Activated naive CD8-positive, alpha-beta T cell (primary cell): Measurements from ENCODE around the gene INPP4B.

ENCODE experiments used
- H3K27ac Mint-ChIP-seq: one replicate; pipeline ENCODE4 v1.8.0; 2021; ENCODE audit warnings: mixed read lengths
- H3K27me3 Mint-ChIP-seq: one replicate; pipeline ENCODE4 v1.8.0; 2021; ENCODE audit warnings: mixed read lengths
- H3K36me3 Mint-ChIP-seq: one replicate; pipeline ENCODE4 v1.8.0; 2021; ENCODE audit warnings: mixed read lengths
- H3K4me1 Mint-ChIP-seq: one replicate; pipeline ENCODE4 v1.8.0; 2021; ENCODE audit warnings: low read depth, mixed read lengths
- H3K4me3 Mint-ChIP-seq: one replicate; pipeline ENCODE4 v1.8.0; 2021; ENCODE audit warnings: mild to moderate bottlenecking, mixed read lengths
- H3K9me3 Mint-ChIP-seq: one replicate; pipeline ENCODE4 v1.8.0; 2021; ENCODE audit warnings: low read depth, mixed read lengths

INPP4B gene

DNA sequence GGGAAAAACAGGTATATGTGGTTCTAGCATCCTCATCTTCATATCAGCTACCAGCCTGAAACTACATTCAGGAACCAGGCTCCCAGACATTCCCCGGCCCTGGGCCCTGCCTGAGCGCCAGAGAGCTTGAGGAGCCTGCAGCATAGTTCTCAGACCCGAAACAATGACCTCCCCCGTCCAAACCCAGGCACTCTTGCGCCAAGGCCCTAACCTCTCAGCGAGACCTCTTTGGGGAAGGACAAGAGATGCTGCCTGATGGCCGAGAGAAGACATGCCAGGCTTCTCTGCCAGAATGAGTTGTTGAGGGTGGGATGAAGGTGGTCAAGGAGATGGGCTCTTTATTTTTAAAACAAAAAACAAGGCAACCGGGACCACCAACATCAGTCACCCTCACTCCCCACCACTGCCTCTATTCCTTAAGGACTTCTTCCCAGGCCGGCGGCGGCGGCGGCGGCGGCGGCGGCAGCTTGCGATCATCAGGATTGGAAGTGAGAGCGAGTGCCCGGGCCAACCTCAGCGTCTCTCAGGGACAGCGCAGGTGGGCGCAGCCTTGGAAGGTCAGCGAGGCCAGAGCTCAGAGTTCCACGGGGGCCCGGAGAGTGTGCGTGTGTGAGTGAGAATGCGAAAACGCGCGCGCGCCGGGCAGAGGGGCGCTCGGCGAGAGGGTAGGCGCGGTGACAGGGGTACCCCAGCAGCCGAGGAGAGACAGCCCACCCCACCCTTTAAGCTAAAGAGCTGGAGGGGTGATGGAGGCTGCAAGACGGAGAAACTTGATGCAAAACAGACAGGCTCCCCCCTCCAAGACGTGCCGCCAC is 601 bp downstream of the INPP4B start:
- H3K27me3 Mint-ChIP-seq: peaks cover 12% of the 10 kb centered on the region
- H3K4me3 Mint-ChIP-seq: peak overlapping the region; percentile 89
- H3K27ac Mint-ChIP-seq: no peak overlapping the region
- H3K36me3 Mint-ChIP-seq: no peaks in the 10 kb centered on the region
- H3K4me1 Mint-ChIP-seq: peaks cover 9% of the 10 kb centered on the region
- H3K9me3 Mint-ChIP-seq: no peaks in the 10 kb centered on the region

DNA sequence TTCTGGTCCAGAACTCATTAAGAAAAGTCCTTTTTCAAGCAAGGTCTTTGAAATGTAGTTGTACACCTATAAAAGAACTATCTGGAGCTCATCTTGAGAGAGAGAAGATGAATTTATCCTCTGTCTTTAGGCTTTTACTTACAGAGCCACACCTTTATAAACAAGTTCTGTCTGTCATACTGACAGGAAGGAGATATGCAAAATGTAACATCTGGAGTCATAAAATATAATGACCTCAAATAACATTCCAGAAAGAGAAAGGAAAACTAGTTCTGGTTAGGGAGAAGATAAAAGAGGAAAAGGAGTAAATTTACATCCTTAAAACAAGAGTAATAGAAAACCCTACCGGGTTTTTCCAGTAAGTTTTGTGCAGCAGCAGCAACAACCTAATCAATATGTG is 1.3 kb downstream of the INPP4B start:
- H3K27me3 Mint-ChIP-seq: peaks cover 10% of the 10 kb centered on the region
- peaks cover 9% of the 10 kb centered on the region for H3K4me1 Mint-ChIP-seq
- H3K9me3 Mint-ChIP-seq: no peaks in the 10 kb centered on the region
- peak overlapping the region; percentile 89 for H3K4me3 Mint-ChIP-seq
- no peak overlapping the region for H3K27ac Mint-ChIP-seq
- no peaks in the 10 kb centered on the region for H3K36me3 Mint-ChIP-seq

DNA sequence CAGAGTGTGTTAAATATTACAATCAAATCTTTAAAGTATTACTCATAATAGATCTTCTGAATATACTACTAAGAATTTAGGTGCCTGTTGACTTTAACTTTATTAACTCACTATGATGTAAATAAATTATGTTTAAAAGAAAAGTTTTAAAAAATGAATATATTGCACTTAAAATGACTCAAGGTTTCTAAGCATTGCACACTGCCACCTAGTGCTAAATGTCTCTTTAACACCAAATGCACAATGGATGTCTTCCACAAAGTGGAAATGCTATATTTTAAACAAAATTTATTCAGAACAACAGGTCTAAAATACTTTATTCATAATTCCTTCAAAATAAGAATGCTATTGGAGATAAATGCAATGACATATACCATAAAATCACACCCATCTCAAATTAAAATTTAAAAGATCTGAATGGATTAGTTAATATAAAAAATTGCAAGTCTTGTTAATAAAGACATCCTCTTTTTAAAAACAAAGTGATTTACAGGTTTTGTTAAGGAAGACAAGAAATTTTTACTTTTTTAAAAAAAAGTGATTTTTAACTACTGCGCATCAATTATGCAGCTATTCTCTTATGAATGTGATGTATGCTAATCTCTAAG is 5.5 kb downstream of the INPP4B start:
- H3K9me3 Mint-ChIP-seq: no peaks in the 10 kb centered on the region
- no peak overlapping the region for H3K4me3 Mint-ChIP-seq
- H3K36me3 Mint-ChIP-seq: no peaks in the 10 kb centered on the region
- H3K27me3 Mint-ChIP-seq: peaks cover 6% of the 10 kb centered on the region
- H3K27ac Mint-ChIP-seq: no peak overlapping the region
- H3K4me1 Mint-ChIP-seq: peaks cover 7% of the 10 kb centered on the region

DNA sequence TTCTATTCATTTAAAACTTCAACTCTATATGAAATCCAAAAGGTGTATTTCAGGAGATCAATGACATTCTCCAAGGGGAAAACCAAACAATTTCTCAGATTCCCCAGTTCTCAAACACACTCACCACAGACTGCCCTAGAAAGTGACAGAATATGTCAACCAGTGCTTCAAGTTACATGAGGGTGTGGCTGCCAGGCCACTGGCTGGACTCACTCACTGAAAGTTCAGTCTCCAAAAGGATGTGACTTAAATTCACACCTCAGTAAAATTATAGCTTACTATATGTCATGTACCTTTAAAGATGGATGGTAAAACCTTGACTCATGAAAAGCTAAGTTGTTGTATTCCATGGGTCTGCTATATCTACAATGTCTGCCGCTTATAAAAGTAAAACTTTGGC is 7.3 kb downstream of the INPP4B start:
- Mint-ChIP-seq H3K36me3 (no peaks in the 10 kb centered on the region), H3K4me1 (no peaks in the 10 kb centered on the region), H3K27me3 (no peaks in the 10 kb centered on the region), H3K27ac (no peak overlapping the region), H3K9me3 (no peaks in the 10 kb centered on the region), H3K4me3 (no peak overlapping the region)

DNA sequence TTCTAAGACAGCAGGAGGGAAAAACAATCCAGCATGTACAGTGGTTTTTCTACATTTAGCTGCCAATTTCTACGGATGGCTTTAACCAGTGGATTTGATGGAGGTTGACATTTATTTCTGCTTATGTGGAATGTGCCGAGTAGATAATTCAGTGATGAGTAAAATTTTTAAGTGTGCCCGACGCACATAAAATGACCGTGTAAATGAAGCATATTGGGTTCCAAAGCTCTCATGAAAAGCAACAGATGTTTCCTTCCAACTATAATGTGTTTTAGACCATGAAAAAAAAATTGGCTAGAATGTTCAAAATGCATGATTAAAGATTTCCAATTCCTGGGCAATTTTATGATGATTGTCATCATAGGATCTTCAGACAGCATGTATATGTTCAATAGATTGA is 14.1 kb downstream of the INPP4B start:
- Mint-ChIP-seq H3K27ac (no peak overlapping the region), H3K9me3 (no peaks in the 10 kb centered on the region), H3K4me3 (no peak overlapping the region), H3K27me3 (peaks cover 1% of the 10 kb centered on the region), H3K4me1 (no peaks in the 10 kb centered on the region), H3K36me3 (no peaks in the 10 kb centered on the region)

DNA sequence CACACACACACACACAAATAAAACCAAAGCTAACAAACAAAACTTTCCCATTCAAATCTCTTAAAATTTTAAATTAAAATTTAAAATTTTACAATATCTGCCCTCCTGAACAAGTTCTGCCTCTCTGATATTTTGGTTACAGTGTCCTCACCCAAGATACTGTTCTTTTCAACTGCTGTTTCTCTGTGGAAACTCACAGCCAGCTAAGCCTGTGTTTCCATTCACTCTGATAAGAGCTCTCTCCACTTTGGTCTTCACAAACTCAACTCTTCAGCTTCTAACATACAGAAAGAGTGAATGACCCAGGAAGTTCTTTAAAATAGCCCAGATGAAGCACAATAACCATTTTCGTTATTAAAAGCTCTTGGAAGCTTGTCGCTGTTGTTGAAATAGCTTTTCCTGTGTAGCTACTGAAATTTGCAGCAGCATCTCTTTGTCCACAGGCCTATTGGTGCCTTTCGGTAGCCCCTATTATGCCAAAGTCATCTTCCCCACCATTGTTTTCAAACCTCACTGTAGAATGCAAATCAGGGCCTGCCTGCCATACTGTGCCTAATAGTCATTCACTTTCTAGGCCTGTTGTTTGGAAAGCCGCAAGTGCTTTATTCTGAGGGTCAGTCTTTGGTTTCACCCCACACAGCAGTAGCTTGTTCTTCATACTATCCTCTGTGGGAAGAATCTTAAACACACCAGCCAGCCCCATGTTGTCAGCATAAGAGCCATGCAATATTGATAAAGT is 19.4 kb downstream of the INPP4B start:
- Mint-ChIP-seq H3K9me3 (no peaks in the 10 kb centered on the region), H3K27me3 (peaks cover 1% of the 10 kb centered on the region), H3K4me3 (no peak overlapping the region), H3K4me1 (peaks cover 7% of the 10 kb centered on the region), H3K27ac (no peak overlapping the region), H3K36me3 (peaks cover 3% of the 10 kb centered on the region)

DNA sequence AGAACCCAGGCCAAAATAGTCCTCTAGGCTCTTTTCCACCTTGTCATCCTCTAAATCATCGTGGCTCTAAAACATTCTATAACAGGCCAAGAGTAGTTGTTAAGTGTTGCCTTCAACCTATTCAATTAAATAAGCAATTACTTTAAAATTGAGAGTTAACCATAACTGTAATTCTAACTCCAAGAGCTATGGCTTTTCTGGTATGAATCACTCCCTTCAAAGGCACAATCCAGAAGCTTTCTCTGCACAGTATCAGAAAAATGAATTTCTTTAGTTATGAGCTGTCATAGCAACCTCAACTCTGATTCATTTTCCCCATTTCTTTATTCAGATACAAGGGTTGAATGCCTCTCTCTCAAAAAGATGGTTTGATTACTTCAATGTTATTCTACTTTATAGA is 21.7 kb downstream of the INPP4B start:
- Mint-ChIP-seq H3K4me1 (peaks cover 7% of the 10 kb centered on the region), H3K27me3 (no peaks in the 10 kb centered on the region), H3K36me3 (peaks cover 8% of the 10 kb centered on the region), H3K4me3 (peak overlapping the region; percentile 31), H3K27ac (peak overlapping the region; percentile 56), H3K9me3 (peaks cover 7% of the 10 kb centered on the region)

DNA sequence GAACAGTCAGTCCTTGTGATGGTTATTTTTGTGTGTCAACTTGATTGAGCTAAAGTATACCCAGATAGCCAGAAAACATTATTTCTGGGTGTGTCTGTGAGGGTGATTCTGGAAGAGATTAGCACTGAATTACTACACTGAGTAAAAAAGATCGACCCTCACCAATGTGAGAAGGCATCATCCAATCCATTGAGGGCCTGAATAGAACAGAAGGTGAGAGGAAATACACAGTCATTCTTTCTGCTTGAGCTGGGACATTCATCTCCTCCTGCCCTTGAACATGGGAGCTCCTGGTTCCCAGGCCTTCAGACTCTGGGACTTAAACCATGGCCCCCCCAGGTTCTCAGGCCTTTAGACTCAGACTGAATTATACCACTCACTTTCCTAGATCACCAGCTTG is 22.3 kb downstream of the INPP4B start:
- Mint-ChIP-seq H3K9me3 (peaks cover 7% of the 10 kb centered on the region), H3K27ac (no peak overlapping the region), H3K36me3 (peaks cover 8% of the 10 kb centered on the region), H3K4me3 (no peak overlapping the region), H3K27me3 (no peaks in the 10 kb centered on the region), H3K4me1 (peaks cover 7% of the 10 kb centered on the region)

DNA sequence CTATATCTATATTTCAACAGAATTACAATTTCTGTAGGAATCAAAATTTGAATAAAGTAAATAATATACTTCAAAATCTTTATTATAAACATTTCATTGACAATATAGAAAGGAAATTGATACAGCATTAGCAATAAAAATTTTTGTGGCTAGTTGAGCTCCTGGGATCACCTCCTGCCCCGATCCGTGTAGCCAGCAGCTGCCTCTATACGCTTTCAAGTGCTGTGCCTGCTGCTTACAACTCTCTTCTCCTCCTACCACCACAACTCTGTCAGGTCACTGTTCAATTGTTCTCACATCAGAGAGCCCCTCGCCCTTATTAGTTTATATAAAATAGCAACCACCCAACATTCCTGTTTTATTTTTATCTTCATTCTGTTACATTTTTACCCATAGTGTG is 27.6 kb downstream of the INPP4B start:
- Mint-ChIP-seq H3K9me3 (peaks cover 7% of the 10 kb centered on the region), H3K4me1 (peaks cover 20% of the 10 kb centered on the region), H3K36me3 (peaks cover 5% of the 10 kb centered on the region), H3K4me3 (no peak overlapping the region), H3K27ac (no peak overlapping the region), H3K27me3 (no peaks in the 10 kb centered on the region)

DNA sequence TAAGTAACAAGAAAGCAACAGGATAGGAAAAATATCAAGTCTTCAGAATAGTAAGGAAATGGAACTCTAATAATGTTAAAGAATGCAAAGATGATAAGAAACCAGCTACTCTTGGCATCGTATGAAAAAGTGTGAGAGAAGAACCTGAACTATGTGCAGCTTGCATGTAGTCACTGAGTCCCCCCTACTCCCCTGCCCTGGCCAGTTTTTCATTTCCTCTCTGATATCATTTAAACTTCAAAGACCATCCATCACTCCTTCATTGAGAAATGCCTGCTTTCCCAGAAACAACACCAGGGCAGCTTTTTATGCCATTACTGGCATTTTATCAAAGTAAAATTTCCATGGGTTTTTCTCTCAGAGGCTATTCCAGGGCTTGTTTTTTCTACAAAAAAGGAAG is 28.1 kb downstream of the INPP4B start:
- no peaks in the 10 kb centered on the region for H3K27me3 Mint-ChIP-seq
- peaks cover 20% of the 10 kb centered on the region for H3K4me1 Mint-ChIP-seq
- H3K4me3 Mint-ChIP-seq: no peak overlapping the region
- no peak overlapping the region for H3K27ac Mint-ChIP-seq
- H3K36me3 Mint-ChIP-seq: peaks cover 5% of the 10 kb centered on the region
- H3K9me3 Mint-ChIP-seq: peaks cover 7% of the 10 kb centered on the region

DNA sequence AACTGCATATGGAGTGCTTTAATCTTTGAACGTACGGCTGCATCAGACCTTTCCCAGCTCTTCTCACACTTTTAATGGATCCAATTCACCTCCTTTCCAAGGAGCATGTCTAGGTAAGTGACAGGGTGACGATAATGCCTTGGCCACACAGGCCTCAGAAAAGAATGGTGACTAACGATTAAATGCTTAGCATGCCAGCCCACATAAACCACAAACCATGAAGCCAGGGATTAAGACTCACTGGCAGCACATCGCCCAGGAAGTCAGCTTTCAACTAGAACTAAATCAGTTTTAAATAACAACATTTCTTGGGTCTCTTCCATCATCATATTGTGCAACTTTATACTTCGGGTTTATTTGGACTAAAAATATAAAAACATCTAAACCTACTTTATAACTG is 28.7 kb downstream of the INPP4B start:
- Mint-ChIP-seq H3K4me3 (peak overlapping the region; percentile 30), H3K27me3 (no peaks in the 10 kb centered on the region), H3K4me1 (peaks cover 20% of the 10 kb centered on the region), H3K9me3 (peaks cover 7% of the 10 kb centered on the region), H3K27ac (peak overlapping the region; percentile 74), H3K36me3 (peaks cover 5% of the 10 kb centered on the region)

DNA sequence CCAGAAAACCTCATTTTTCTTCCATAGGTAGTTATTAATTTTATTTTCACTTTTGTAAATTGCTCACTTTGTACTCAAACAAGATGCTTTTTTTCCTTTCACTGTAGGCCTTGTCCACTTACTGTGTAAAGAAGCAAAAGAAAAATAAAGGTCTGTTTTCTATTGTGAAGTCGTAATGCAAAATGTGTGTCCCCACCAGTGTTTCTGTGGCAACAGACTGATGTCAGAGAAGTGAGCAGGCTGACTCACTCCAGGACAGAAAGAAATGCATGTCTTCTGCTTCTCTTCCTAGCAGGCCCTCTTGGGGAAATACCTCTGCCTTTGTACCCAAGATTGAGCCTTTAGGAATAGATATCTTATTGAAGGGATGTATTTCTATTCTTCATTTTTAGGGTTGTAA is 30.3 kb downstream of the INPP4B start:
- Mint-ChIP-seq H3K36me3 (peaks cover 5% of the 10 kb centered on the region), H3K4me1 (peaks cover 20% of the 10 kb centered on the region), H3K27ac (no peak overlapping the region), H3K27me3 (no peaks in the 10 kb centered on the region), H3K4me3 (no peak overlapping the region), H3K9me3 (peaks cover 7% of the 10 kb centered on the region)

DNA sequence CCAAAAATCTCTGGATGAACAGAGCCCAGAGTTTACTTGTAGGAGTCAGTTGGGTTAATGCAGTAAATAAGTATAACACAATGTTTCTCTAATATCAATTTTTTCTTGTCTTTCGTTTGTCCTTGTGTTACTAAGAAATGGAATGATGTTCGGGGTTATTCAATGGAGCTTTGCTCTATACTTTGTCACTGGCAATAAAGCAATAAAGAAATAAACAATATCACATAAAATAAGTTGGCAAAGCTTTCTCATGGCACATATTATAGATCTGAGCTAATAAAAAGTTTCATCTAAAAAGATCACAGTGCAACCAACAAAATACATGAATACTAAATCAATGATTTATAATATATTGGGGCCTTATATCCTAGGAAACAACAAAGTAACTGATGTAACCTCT is 32.7 kb downstream of the INPP4B start:
- H3K27me3 Mint-ChIP-seq: no peaks in the 10 kb centered on the region
- H3K27ac Mint-ChIP-seq: no peak overlapping the region
- H3K4me3 Mint-ChIP-seq: no peak overlapping the region
- H3K9me3 Mint-ChIP-seq: no peaks in the 10 kb centered on the region
- no peaks in the 10 kb centered on the region for H3K36me3 Mint-ChIP-seq
- H3K4me1 Mint-ChIP-seq: peaks cover 18% of the 10 kb centered on the region

DNA sequence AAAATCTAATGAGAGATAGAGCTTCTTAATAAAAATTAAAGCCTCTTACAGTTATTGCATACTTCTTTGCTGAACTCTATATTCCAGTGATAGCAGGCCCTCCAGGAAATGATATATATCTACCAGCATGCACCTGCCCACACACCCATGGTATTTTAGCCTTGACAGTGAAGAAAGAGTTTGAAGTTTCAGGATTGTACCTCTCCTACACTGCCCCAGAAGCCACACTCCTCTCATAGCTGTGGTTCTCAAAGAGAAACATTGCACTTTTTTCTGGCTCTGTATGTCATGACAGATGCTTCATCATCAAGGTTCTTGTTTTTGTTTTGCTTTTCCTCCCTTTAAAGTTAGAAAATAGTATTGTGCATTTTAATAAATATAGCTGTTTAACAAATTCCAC is 34.0 kb downstream of the INPP4B start:
- Mint-ChIP-seq H3K27me3 (no peaks in the 10 kb centered on the region), H3K27ac (no peak overlapping the region), H3K4me3 (no peak overlapping the region), H3K4me1 (peaks cover 6% of the 10 kb centered on the region), H3K36me3 (no peaks in the 10 kb centered on the region), H3K9me3 (no peaks in the 10 kb centered on the region)

DNA sequence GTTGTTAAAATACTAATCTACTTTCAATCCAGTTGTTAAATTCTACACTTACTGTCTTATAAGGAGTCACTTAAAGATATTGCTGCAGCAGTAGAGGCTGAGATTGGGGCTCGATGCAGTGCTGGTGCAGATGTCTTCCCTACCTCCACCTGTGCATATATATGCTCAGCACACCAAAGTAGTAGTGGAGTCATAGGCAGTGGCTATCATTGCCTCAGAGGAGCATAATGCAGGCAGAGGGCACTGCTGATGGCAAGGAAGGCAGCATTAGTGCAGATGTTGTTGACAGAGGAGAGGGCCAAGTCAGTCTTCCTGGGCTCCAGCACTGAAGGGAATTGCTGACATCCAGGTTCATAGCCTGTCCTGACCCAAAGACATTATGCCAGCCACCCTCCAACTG is 35.1 kb downstream of the INPP4B start:
- Mint-ChIP-seq H3K9me3 (no peaks in the 10 kb centered on the region), H3K27me3 (no peaks in the 10 kb centered on the region), H3K36me3 (no peaks in the 10 kb centered on the region), H3K4me1 (peaks cover 4% of the 10 kb centered on the region), H3K4me3 (no peak overlapping the region), H3K27ac (no peak overlapping the region)
